AG04449 (cell line): ENCODE measurements around the gene MLLT10.
"Not testable (repeated sequence)": the region's sequence is repeated elsewhere in the genome, so short reads cannot be mapped to it uniquely, and the experiment has no call there.

Experiments used
- CTCF ChIA-PET: fragments of 350-600 bp; formaldehyde crosslinking; extraction: SDS; loops from one replicate; lab custom pipeline; 2021; ENCODE audit warnings: antibody characterized with exemption; lab: Yijun Ruan, JAX
- POLR2A ChIA-PET: fragments of 400-600, 350-600 bp; formaldehyde crosslinking; extraction: SDS; loops from one replicate; lab custom pipeline; 2020; ENCODE audit warnings: antibody characterized with exemption, inconsistent platforms; lab: Yijun Ruan, JAX
- DNase-seq: peaks from one replicate; pipeline ENCODE4 v3.0.0-alpha.2; 2010; ENCODE audit warnings: low read depth, low spot score
- H3K4me3 ChIP-seq: 2 replicates; pipeline ENCODE4 v1.5.1; 2011; ENCODE audit warnings: low read depth, mild to moderate bottlenecking, control low read depth, low read length
- TF ChIP-seq, protein P1 (sequence below): IDR thresholded peaks from one replicate; pipeline ENCODE4 v1.5.1; 2011; ENCODE audit warnings: mild to moderate bottlenecking, moderate library complexity, low read length, control low read depth, inconsistent platforms; ENCODE audit not compliant: insufficient read depth; ENCODE audit errors: missing control alignments

MLLT10 gene

GRCh38 chr10:21626457-21627161, 92.6 kb downstream of the MLLT10 start:
- ChIA-PET CTCF (no interaction called here), POLR2A (interaction anchor here (0.7 kb wide), 1 partner anchor 23 kb away, joined by 3 read pairs; no protein-coding TSS in a partner anchor)
- H3K4me3 ChIP-seq, result no peak overlapping the region
- TF ChIP-seq, protein P1, sequence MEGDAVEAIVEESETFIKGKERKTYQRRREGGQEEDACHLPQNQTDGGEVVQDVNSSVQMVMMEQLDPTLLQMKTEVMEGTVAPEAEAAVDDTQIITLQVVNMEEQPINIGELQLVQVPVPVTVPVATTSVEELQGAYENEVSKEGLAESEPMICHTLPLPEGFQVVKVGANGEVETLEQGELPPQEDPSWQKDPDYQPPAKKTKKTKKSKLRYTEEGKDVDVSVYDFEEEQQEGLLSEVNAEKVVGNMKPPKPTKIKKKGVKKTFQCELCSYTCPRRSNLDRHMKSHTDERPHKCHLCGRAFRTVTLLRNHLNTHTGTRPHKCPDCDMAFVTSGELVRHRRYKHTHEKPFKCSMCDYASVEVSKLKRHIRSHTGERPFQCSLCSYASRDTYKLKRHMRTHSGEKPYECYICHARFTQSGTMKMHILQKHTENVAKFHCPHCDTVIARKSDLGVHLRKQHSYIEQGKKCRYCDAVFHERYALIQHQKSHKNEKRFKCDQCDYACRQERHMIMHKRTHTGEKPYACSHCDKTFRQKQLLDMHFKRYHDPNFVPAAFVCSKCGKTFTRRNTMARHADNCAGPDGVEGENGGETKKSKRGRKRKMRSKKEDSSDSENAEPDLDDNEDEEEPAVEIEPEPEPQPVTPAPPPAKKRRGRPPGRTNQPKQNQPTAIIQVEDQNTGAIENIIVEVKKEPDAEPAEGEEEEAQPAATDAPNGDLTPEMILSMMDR, result no peak
- no peak for DNase-seq

DNA sequence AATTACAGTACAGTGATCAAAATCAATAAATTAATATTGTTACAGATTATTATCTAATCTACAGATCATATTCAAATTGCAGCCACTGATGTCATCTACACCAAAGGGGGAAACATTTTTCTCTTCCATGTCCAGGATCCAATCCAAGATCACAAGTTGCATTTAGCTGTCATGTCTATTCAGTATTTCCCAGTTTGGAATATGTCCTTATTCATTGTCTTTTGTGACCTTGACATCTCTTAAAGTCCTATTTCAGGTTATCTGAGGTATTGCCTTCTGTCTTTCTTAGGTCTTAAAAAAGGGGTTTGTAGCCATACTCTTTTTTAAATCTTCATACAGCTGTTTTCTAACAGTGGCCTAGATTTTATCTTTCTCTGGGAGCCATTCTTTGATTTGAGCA, 93.3 kb downstream of the MLLT10 start:
- no peak for DNase-seq
- no peak overlapping the region for H3K4me3 ChIP-seq
- TF ChIP-seq, protein P1, result no peak
- ChIA-PET CTCF (interaction anchor here (1.0 kb wide), 1 partner anchor 13 kb away, joined by 3 read pairs; no protein-coding TSS in a partner anchor), POLR2A (no interaction called here)

- TF ChIP-seq, protein P1, result no peak
- DNase-seq, result no peak
- POLR2A ChIA-PET, result no interaction called here
- no peak overlapping the region for H3K4me3 ChIP-seq
- CTCF ChIA-PET, result interaction anchor here (1.0 kb wide), 1 partner anchor 12 kb away, joined by 3 read pairs; no protein-coding TSS in a partner anchor
These were observed 94.0 kb downstream of the MLLT10 start for GRCh38 chr10:21628023-21628422.

DNA sequence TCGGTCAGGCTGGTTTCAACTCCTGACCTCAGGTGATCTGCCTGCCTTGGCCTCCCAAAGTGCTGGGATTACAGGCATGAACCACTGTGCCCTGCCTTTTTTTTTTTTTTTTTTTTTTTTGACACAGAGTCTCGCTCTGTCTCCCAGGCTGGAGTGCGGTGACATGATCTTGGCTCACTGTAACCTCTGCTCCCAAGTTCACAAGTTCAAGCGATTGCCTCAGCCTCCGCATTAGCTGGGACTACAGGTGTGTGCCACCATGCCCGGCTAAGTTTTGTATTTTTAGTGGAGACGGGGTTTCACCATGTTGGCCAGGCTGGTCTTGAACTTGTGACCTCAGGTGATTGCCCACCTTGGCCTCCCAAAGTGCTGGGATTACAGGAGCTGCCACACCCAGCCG, 94.6 kb downstream of the MLLT10 start:
- H3K4me3 ChIP-seq, DNase-seq, CTCF ChIA-PET, POLR2A ChIA-PET: not testable (repeated sequence)

DNA sequence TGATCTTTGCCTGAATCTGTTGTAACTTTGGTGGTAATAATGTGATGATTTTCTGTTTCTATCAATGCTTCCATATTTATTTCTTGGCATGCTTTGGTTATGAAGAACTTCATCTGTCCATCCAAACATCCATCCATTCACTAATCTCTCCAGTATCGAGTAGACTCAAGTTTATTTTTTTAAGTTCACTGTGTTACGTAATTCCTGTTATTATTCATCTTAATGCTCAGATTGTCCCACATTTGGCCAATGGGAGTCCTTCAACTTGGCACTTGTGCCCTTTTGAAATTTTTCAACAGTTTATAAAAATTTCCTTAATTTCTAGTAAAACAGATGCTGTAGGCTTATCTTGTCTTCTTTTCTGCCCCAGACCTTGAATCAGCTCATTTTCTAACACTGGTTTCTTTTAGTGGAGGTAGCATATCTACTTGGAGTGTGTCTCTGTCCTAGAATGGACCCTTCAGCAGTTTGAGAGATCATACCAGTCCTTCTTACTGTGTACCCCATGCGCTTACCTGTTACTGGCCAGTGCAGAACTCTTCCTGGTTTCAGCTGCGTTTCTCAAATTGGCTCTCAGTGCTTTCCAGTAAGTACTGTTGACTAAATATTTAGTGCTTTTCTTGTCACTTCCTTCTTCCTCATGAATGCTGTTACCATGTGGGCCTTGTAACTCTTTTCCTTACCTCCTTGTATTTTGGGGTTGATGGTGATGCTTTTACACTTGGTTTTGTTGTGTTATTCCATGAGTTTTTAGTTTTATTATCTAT, 100.8 kb downstream of the MLLT10 start:
- H3K4me3 ChIP-seq, result no peak overlapping the region
- CTCF ChIA-PET, result interaction anchor here (1.5 kb wide), 1 partner anchor 15 kb away, joined by 3 read pairs; no protein-coding TSS in a partner anchor
- DNase-seq, result no peak
- TF ChIP-seq, protein P1, result no peak
- POLR2A ChIA-PET, result no interaction called here

- H3K4me3 ChIP-seq, result no peak overlapping the region
- POLR2A ChIA-PET, result no interaction called here
- TF ChIP-seq, protein P1, result no peak
- no peak for DNase-seq
- CTCF ChIA-PET, result interaction anchor here (1.1 kb wide), 1 partner anchor 29 kb away, joined by 3 read pairs; no protein-coding TSS in a partner anchor
These were observed 103.8 kb downstream of the MLLT10 start for GRCh38 chr10:21637795-21638194.
